ENCODE data around the gene ARL14. TPM values are rescaled to one million over a fixed set of nuclear protein-coding genes. Genes with fewer than 3 reads are reported as not detected.

Gene ARL14
- total RNA-seq, 4 donors from 2014 or later = 0.70 to 0.92 (median 0.76) TPM; not detected in 1

DNA sequence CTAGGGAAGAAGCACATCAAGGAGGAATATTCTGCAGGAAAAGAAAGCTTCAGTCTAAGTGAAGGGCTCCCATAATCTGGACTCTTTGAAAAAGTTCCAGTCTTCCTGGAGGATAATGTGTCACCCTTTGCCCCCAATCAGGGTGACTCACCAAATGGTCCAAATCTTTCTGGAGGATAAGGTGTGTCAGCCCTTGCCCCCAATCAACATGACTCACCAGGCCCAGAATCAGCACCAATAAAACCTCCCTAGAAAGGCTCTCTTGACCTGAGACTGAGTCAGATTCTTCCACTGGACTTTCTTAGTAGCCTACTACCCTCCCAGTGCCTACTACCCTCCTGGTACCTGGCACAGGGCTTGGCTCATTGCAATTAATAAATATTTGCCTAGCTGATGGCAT, 9.5 kb upstream of the ARL14 start:
- H3K4me1 ChIP-seq = no peaks in the 10 kb centered on the region
- no peaks in the 10 kb centered on the region for H3K9me3 ChIP-seq
- intact Hi-C loops (cut with DNase I) = no loop called here
- H3K27ac ChIP-seq = no peak overlapping the region
- no peaks in the 10 kb centered on the region for H3K36me3 ChIP-seq
- no peaks in the 10 kb centered on the region for H3K27me3 ChIP-seq
- DNase-seq = no peak
- TF ChIP-seq, protein P1, sequence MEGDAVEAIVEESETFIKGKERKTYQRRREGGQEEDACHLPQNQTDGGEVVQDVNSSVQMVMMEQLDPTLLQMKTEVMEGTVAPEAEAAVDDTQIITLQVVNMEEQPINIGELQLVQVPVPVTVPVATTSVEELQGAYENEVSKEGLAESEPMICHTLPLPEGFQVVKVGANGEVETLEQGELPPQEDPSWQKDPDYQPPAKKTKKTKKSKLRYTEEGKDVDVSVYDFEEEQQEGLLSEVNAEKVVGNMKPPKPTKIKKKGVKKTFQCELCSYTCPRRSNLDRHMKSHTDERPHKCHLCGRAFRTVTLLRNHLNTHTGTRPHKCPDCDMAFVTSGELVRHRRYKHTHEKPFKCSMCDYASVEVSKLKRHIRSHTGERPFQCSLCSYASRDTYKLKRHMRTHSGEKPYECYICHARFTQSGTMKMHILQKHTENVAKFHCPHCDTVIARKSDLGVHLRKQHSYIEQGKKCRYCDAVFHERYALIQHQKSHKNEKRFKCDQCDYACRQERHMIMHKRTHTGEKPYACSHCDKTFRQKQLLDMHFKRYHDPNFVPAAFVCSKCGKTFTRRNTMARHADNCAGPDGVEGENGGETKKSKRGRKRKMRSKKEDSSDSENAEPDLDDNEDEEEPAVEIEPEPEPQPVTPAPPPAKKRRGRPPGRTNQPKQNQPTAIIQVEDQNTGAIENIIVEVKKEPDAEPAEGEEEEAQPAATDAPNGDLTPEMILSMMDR (IDR thresholded peaks at IDR 0.05) = no peak
- no peak for TF ChIP-seq POLR2A (IDR thresholded peaks at IDR 0.05)
- no peak overlapping the region for H3K4me3 ChIP-seq

DNA sequence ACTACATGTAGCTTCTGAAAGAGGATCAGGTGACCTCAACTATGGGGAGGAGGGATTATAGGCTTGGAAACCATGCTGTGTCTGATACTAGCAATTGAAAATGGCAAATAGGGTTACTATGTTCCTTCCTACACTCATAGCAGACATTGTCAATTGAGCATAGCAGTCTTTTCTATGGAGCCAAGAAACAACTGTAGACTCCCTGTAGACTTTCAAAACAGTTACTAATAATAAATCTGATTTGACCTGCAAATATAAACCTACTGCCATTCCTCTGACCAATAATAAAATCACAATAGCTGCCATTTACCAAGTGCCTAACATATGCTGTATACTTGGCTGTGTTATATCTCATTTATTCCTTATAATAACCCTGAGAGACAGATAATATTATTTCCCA, 8.5 kb upstream of the ARL14 start:
- Histone ChIP-seq H3K27ac (no peak overlapping the region), H3K36me3 (no peaks in the 10 kb centered on the region), H3K4me1 (no peaks in the 10 kb centered on the region), H3K4me3 (no peak overlapping the region), H3K9me3 (no peaks in the 10 kb centered on the region), H3K27me3 (no peaks in the 10 kb centered on the region)
- TF ChIP-seq POLR2A (IDR thresholded peaks at IDR 0.05) = no peak
- TF ChIP-seq, protein P1 (IDR thresholded peaks at IDR 0.05) = no peak
- intact Hi-C loops (cut with DNase I) = no loop called here
- DNase-seq = no peak

DNA sequence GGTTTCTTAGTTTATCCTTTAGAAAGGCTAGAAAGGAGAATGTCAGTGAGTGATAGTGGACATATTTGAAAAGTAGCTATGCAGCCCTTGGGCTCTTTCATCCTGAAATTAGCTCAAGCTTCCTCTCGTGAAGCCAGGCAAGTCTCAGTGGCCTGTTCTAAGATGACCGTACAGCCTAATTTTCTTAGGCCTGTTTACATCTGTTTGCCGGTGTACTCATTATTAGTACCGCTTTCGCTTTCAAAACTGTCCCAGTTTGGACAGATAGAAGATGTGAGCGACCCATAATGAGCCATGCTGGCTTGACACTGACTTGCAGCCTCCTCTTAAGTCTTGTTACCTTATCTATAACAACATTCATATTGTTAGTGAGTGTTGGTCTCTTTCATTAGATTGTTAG, 5.7 kb upstream of the ARL14 start:
- Histone ChIP-seq H3K27ac (no peak overlapping the region), H3K9me3 (no peaks in the 10 kb centered on the region), H3K4me3 (no peak overlapping the region), H3K4me1 (peaks cover 0 to 8% (median 0%) of the 10 kb centered on the region in 3 donors), H3K36me3 (no peaks in the 10 kb centered on the region), H3K27me3 (no peaks in the 10 kb centered on the region)
- TF ChIP-seq, protein P1 (IDR thresholded peaks at IDR 0.05) = no peak
- no peak for TF ChIP-seq POLR2A (IDR thresholded peaks at IDR 0.05)
- 73 to 87% methylated on average over 6 of the region's 6 CpGs for WGBS, 2 donors
- DNase-seq = no peak
- intact Hi-C loops (cut with DNase I) = no loop called here

- no peak overlapping the region for H3K4me3 ChIP-seq
- WGBS, 2 donors = 70 to 92% methylated on average over 2 of the region's 2 CpGs
- intact Hi-C loops (cut with DNase I) = no loop called here
Observed at GRCh38 chr3:160671995-160672394, 5.0 kb upstream of the ARL14 start.

DNA sequence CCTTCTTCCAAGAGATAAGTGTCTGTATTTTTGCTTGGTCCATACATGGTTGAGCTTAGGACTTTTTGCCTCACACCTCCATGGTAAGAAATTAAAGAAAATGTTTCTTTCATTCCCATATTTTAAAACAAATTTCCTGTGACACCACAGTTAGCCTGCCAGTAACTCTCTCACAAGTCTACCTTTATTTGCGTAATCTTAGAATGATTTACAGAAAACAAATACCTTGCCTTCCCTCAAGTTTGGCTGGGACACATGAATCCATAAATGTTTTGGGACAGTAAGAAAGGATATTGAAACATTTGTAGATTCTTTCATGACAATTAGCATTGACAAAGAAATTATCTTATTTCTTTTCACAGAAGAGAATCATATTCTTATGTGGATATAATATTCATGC, 3.8 kb upstream of the ARL14 start:
- Histone ChIP-seq H3K27ac (no peak overlapping the region), H3K9me3 (no peaks in the 10 kb centered on the region), H3K27me3 (no peaks in the 10 kb centered on the region), H3K36me3 (no peaks in the 10 kb centered on the region), H3K4me1 (peaks cover 0 to 26% (median 3%) of the 10 kb centered on the region in 3 donors), H3K4me3 (no peak overlapping the region)
- TF ChIP-seq, protein P1 (IDR thresholded peaks at IDR 0.05) = no peak
- TF ChIP-seq POLR2A (IDR thresholded peaks at IDR 0.05) = no peak
- WGBS, 2 donors = 95 to 100% methylated on average over 1 of the region's 1 CpG
- DNase-seq = no peak
- intact Hi-C loops (cut with DNase I) = no loop called here

More at GRCh38 chr3:160671995-160672394, 5.0 kb upstream of the ARL14 start:
- TF ChIP-seq, protein P1 (IDR thresholded peaks at IDR 0.05) = no peak
- no peak for TF ChIP-seq POLR2A (IDR thresholded peaks at IDR 0.05)
- H3K4me1 ChIP-seq = peaks cover 0 to 14% (median 0%) of the 10 kb centered on the region in 3 donors
- H3K36me3 ChIP-seq = no peaks in the 10 kb centered on the region
- H3K27ac ChIP-seq = no peak overlapping the region
- no peak for DNase-seq
- H3K9me3 ChIP-seq = no peaks in the 10 kb centered on the region
- H3K27me3 ChIP-seq = no peaks in the 10 kb centered on the region

Measured in esophagus squamous epithelium (tissue), 5 donors.